Measurements from ENCODE around the gene ABHD14A.

The ABHD14A gene

DNA sequence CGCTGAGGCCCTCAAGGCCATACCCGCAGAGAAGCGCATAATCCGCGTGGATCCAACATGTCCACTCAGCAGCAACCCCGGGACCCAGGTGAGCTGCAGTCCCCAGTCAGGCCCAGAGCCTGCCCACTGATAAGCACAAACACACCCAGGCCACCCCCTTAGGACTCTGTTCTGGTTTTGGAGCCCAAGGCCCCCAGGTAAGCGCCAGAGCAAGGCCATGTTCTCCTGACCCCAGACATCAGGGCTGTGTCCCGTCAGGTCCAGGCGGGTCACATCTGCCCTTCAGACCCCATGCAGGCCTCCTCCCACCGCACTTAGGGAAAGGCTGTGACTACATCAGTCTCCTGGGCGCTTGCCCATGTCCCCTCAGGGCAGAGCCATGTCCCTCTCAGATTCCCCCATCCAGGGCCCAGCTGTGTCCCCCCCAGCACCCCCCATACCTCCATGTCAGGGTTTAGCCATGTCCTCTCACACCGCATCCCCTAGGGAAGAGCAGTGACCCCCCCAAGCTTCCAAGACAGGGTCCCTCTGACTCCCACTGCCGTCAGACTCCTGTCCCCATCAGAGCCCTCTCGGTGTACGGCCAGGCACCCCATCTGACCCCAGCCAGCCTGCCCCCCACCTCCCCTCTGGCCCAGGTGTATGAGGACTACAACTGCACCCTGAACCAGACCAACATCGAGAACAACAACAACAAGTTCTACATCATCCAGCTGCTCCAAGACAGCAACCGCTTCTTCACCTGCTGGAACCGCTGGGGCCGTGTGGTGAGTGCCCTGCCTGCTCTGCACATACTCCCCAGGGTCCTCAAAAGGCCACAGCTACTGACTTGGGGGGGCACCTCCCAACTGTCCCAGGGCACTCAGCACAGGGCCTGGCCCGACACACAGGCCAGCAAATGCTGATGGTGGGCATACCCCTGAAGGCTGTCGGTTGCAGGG, 31.1 kb upstream of the ABHD14A start:
- peaks cover 3% of the 10 kb centered on the region for H3K27me3 ChIP-seq (ENCODE audit: insufficient read depth, insufficient read length)

DNA sequence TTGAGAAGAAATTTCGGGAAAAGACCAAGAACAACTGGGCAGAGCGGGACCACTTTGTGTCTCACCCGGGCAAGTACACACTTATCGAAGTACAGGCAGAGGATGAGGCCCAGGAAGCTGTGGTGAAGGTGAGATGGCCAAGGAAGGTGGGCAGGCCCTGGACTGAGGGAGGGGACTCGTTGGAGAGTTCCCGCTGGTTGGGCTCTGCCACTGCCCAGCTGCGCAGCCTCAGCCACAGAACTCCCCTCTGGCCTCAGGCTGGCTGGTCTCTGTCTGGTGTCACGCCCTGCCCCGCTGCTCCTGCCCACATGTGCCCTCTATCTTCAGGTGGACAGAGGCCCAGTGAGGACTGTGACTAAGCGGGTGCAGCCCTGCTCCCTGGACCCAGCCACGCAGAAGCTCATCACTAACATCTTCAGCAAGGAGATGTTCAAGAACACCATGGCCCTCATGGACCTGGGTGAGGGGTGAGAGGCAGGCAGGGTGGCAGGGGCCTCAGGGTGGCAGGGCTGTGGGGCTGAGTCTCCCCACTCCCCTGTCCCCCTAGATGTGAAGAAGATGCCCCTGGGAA, 30.3 kb upstream of the ABHD14A start:
- DNase-seq (ENCODE audit: low read depth, low spot score), result no peak
- H3K9me3 ChIP-seq (ENCODE audit: insufficient read depth, low read length), result no peaks in the 10 kb centered on the region

More for the DNA sequence above, 31.1 kb upstream of the ABHD14A start:
- Histone ChIP-seq H3K9me3 (ENCODE audit: insufficient read depth, low read length) (no peaks in the 10 kb centered on the region), H3K9ac (ENCODE audit: insufficient read length, low read depth) (no peak overlapping the region), H3K36me3 (ENCODE audit: insufficient read depth, insufficient read length, low read length) (peaks cover 20% of the 10 kb centered on the region), H3K4me1 (ENCODE audit: insufficient read depth, insufficient read length) (peaks cover 4% of the 10 kb centered on the region), H3K4me3 (ENCODE audit: insufficient read length, low read depth) (no peak overlapping the region)
- no peak for DNase-seq (ENCODE audit: low read depth, low spot score)
- TF ChIP-seq SUZ12 (IDR thresholded peaks at IDR 0.05; ENCODE audit: extremely low read depth, insufficient read depth, insufficient read length) (no peak), YY1 (IDR thresholded peaks at IDR 0.05; ENCODE audit: insufficient read depth, insufficient read length) (no peak), ZNF274 (IDR thresholded peaks at IDR 0.05; ENCODE audit: low read depth, low read length) (no peak)

DNA sequence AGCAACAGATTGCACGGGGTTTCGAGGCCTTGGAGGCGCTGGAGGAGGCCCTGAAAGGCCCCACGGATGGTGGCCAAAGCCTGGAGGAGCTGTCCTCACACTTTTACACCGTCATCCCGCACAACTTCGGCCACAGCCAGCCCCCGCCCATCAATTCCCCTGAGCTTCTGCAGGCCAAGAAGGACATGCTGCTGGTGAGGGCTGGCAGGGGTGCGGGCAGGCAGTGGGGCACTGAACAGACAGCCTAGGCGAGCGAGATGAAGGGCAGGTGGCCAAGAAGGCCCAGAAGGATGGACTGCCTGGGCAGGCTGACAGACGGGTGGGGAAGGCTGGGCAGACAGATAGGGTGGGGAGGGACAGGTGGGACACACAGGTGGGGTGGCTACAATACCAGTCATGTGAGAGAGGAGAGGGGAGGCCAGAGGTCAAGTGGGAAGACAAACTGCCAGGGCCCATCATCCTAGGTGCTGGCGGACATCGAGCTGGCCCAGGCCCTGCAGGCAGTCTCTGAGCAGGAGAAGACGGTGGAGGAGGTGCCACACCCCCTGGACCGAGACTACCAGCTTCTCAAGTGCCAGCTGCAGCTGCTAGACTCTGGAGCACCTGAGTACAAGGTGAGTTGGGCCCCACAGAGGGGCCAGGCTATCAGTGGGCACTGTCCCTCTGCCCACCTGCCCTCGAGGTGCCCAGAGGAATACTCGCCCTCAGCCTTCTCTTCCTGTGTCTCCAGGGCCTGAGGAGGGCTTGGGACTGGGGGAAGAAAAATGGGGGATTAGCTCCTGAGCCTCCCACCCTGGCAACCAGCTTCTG, 29.6 kb upstream of the ABHD14A start:
- TF ChIP-seq SUZ12 (IDR thresholded peaks at IDR 0.05; ENCODE audit: extremely low read depth, insufficient read depth, insufficient read length), result no peak
- no peak for TF ChIP-seq YY1 (IDR thresholded peaks at IDR 0.05; ENCODE audit: insufficient read depth, insufficient read length)
- TF ChIP-seq ZNF274 (IDR thresholded peaks at IDR 0.05; ENCODE audit: low read depth, low read length), result no peak

More for the DNA sequence above, 30.3 kb upstream of the ABHD14A start:
- Histone ChIP-seq H3K36me3 (ENCODE audit: insufficient read depth, insufficient read length, low read length) (peaks cover 11% of the 10 kb centered on the region), H3K4me1 (ENCODE audit: insufficient read depth, insufficient read length) (peaks cover 4% of the 10 kb centered on the region), H3K4me3 (ENCODE audit: insufficient read length, low read depth) (no peak overlapping the region), H3K9ac (ENCODE audit: insufficient read length, low read depth) (no peak overlapping the region), H3K27me3 (ENCODE audit: insufficient read depth, insufficient read length) (peaks cover 9% of the 10 kb centered on the region)
- no peak for TF ChIP-seq YY1 (IDR thresholded peaks at IDR 0.05; ENCODE audit: insufficient read depth, insufficient read length)
- TF ChIP-seq SUZ12 (IDR thresholded peaks at IDR 0.05; ENCODE audit: extremely low read depth, insufficient read depth, insufficient read length), result no peak
- TF ChIP-seq ZNF274 (IDR thresholded peaks at IDR 0.05; ENCODE audit: low read depth, low read length), result no peak

DNA sequence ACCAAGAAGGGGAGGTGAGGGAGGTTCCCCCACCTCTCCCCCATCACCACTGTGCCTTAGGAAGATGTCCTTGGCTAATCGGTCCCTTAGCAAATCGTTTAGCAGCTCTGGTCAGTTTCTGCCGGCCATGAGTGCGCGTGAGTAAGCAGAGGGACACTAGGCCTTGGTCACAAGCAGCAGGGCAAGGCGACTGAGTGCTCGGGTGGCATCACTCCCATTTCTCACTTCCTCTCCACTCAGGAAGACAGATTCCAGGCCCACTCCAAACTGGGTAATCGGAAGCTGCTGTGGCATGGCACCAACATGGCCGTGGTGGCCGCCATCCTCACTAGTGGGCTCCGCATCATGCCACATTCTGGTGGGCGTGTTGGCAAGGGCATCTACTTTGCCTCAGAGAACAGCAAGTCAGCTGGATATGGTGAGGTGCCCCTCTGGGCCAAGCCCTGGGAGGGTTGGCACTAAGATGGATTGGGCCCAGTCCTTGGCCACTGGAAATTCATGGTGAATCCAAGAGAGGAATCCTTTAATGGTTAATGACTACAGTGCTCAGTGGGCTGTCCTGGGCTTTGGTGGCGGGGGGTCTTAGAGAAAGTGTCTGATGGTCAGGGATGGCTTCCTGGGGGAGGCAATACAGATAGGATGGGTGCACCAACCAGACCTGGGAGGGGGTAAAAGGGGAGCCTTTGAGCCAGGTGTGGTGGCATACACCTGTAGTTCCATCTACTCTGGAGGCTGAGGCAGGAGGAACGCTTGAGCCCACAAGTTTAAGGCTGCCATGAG, 28.7 kb upstream of the ABHD14A start:
- H3K27me3 ChIP-seq (ENCODE audit: insufficient read depth, insufficient read length), result peaks cover 9% of the 10 kb centered on the region
- H3K9ac ChIP-seq (ENCODE audit: insufficient read length, low read depth), result no peak overlapping the region
- no peaks in the 10 kb centered on the region for H3K9me3 ChIP-seq (ENCODE audit: insufficient read depth, low read length)
- no peaks in the 10 kb centered on the region for H3K36me3 ChIP-seq (ENCODE audit: insufficient read depth, insufficient read length, low read length)
- DNase-seq (ENCODE audit: low read depth, low spot score), result no peak
- TF ChIP-seq SUZ12 (IDR thresholded peaks at IDR 0.05; ENCODE audit: extremely low read depth, insufficient read depth, insufficient read length), result no peak
- no peak for TF ChIP-seq ZNF274 (IDR thresholded peaks at IDR 0.05; ENCODE audit: low read depth, low read length)
- no peak for TF ChIP-seq YY1 (IDR thresholded peaks at IDR 0.05; ENCODE audit: insufficient read depth, insufficient read length)
- H3K4me1 ChIP-seq (ENCODE audit: insufficient read depth, insufficient read length), result peaks cover 4% of the 10 kb centered on the region
- no peak overlapping the region for H3K4me3 ChIP-seq (ENCODE audit: insufficient read length, low read depth)

More for the DNA sequence above, 29.6 kb upstream of the ABHD14A start:
- Histone ChIP-seq H3K9ac (ENCODE audit: insufficient read length, low read depth) (no peak overlapping the region), H3K4me3 (ENCODE audit: insufficient read length, low read depth) (no peak overlapping the region), H3K36me3 (ENCODE audit: insufficient read depth, insufficient read length, low read length) (peaks cover 7% of the 10 kb centered on the region), H3K9me3 (ENCODE audit: insufficient read depth, low read length) (no peaks in the 10 kb centered on the region), H3K27me3 (ENCODE audit: insufficient read depth, insufficient read length) (peaks cover 9% of the 10 kb centered on the region), H3K4me1 (ENCODE audit: insufficient read depth, insufficient read length) (peaks cover 4% of the 10 kb centered on the region)
- DNase-seq (ENCODE audit: low read depth, low spot score), result no peak

DNA sequence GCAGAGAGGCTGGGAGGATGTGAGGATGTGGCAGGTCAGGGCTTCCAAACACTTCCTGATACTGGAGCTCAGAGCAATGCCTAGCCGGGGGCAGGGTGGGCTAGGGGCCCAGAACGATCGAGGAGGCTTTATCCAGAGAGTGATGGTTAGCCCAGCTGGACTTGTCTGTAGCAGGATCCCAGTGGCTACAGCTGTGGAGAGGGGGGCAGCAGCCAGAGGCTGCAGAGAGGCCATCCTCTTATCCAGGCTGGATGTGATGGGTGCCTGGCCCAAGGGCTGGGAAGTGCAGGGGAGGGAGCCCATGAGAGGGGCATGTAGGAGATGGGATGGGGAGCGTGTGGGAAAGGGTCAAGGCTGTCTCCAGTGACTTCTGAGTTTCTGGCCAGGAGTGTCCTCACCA, 28.1 kb upstream of the ABHD14A start:
- no peak overlapping the region for H3K9ac ChIP-seq (ENCODE audit: insufficient read length, low read depth)
- H3K9me3 ChIP-seq (ENCODE audit: insufficient read depth, low read length), result no peaks in the 10 kb centered on the region
- no peak for DNase-seq (ENCODE audit: low read depth, low spot score)
- H3K4me1 ChIP-seq (ENCODE audit: insufficient read depth, insufficient read length), result peaks cover 4% of the 10 kb centered on the region
- no peak for TF ChIP-seq SUZ12 (IDR thresholded peaks at IDR 0.05; ENCODE audit: extremely low read depth, insufficient read depth, insufficient read length)
- no peak for TF ChIP-seq YY1 (IDR thresholded peaks at IDR 0.05; ENCODE audit: insufficient read depth, insufficient read length)
- no peak for TF ChIP-seq ZNF274 (IDR thresholded peaks at IDR 0.05; ENCODE audit: low read depth, low read length)
- H3K27me3 ChIP-seq (ENCODE audit: insufficient read depth, insufficient read length), result peaks cover 9% of the 10 kb centered on the region
- H3K4me3 ChIP-seq (ENCODE audit: insufficient read length, low read depth), result no peak overlapping the region
- no peaks in the 10 kb centered on the region for H3K36me3 ChIP-seq (ENCODE audit: insufficient read depth, insufficient read length, low read length)

DNA sequence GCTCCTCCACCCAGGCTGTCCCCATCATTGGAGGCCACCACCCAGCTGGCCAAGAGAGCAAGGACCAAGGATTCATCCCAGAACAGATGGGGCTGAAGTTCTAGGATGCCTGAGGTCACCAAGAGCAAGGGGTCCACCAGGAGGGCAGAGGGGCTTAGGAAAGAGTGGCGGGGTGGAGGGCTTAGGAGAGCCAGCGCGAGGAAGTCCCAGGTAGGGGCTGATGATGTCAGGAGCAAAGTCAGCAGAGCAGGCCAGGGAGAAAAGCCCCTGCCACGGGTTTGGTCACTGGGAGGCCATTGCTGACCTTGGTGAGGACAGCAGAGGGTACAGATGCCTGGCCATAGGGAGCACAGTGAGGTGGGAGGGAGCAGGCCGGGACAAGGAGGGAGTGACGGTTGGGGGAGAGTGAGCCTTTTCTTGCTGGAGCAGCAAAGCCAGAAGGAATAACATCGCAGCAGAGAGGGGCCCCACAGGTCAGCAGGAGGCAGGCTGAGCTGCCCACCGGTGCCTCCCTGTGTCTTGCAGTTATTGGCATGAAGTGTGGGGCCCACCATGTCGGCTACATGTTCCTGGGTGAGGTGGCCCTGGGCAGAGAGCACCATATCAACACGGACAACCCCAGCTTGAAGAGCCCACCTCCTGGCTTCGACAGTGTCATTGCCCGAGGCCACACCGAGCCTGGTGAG, 27.5 kb upstream of the ABHD14A start:
- Histone ChIP-seq H3K4me3 (ENCODE audit: insufficient read length, low read depth) (no peak overlapping the region), H3K27me3 (ENCODE audit: insufficient read depth, insufficient read length) (peaks cover 13% of the 10 kb centered on the region), H3K9ac (ENCODE audit: insufficient read length, low read depth) (no peak overlapping the region), H3K36me3 (ENCODE audit: insufficient read depth, insufficient read length, low read length) (no peaks in the 10 kb centered on the region), H3K9me3 (ENCODE audit: insufficient read depth, low read length) (no peaks in the 10 kb centered on the region), H3K4me1 (ENCODE audit: insufficient read depth, insufficient read length) (peaks cover 4% of the 10 kb centered on the region)
- TF ChIP-seq SUZ12 (IDR thresholded peaks at IDR 0.05; ENCODE audit: extremely low read depth, insufficient read depth, insufficient read length) (no peak), YY1 (IDR thresholded peaks at IDR 0.05; ENCODE audit: insufficient read depth, insufficient read length) (no peak), ZNF274 (IDR thresholded peaks at IDR 0.05; ENCODE audit: low read depth, low read length) (no peak)
- no peak for DNase-seq (ENCODE audit: low read depth, low spot score)

Data from NT2/D1 (cell line).